Activated naive CD4-positive, alpha-beta T cell treated with anti-CD3 and anti-CD28 coated beads, Interleukin-2, amount 50 U/mL, for 72 hours (primary cell): ENCODE results near the gene DNER. TPM values are rescaled to one million over a fixed set of nuclear protein-coding genes. Genes with fewer than 3 reads are reported as not detected.
"Not testable (repeated sequence)": the region's sequence is repeated elsewhere in the genome, so short reads cannot be mapped to it uniquely, and the experiment has no call there.

Source experiments
- ATAC-seq, 2 donors: fragments of 150-1000 bp; cut with Tn5 transposase; 2 replicates each; pipeline ENCODE4 v1.10.0; 2021; ENCODE audit warnings: mild to moderate bottlenecking in 2 of 2, moderate library complexity in 2 of 2
- DNase-seq, 2 donors: peaks; one replicate each; pipeline ENCODE4 v3.0.0; 2021 to 2022; ENCODE audit warnings: low spot score in 2 of 2
- H3K27ac Mint-ChIP-seq, 2 donors: one replicate each; pipeline ENCODE4 v1.8.0; 2022; ENCODE audit warnings: mild to moderate bottlenecking in 2 of 2, mixed read lengths in 2 of 2
- H3K36me3 Mint-ChIP-seq, 2 donors: one replicate each; pipeline ENCODE4 v1.8.0; 2022; ENCODE audit warnings: mixed read lengths in 2 of 2
- H3K9me3 Mint-ChIP-seq, 2 donors: one replicate each; pipeline ENCODE4 v1.8.0; 2022; ENCODE audit warnings: mixed read lengths in 2 of 2
- total RNA-seq, 2 donors: library from RNA; stranded (reverse); gene quantifications; one replicate each; pipeline ENCODE4 v1.2.3, GENCODE V29; 2022

DNER gene
- total RNA-seq, 2 donors from 2014 or later: not detected

- Mint-ChIP-seq H3K36me3 (no peaks in the 10 kb centered on the region), H3K9me3 (peaks cover 0 to 11% of the 10 kb centered on the region in 2 donors)
- ATAC-seq: no peak
Measured at GRCh38 chr2:229344955-229345354, 369.4 kb downstream of the DNER start.

GRCh38 chr2:229344151-229344551 lies 370.2 kb downstream of the DNER start:
- ATAC-seq: no peak
- Mint-ChIP-seq H3K27ac (no peak overlapping the region), H3K36me3 (no peaks in the 10 kb centered on the region), H3K9me3 (peaks cover 0 to 5% of the 10 kb centered on the region in 2 donors)
- DNase-seq: no peak

More at GRCh38 chr2:229344955-229345354, 369.4 kb downstream of the DNER start:
- H3K27ac Mint-ChIP-seq: no peak overlapping the region
- DNase-seq: no peak

- no peak overlapping the region for H3K27ac Mint-ChIP-seq
- no peak for DNase-seq
- no peaks in the 10 kb centered on the region for H3K36me3 Mint-ChIP-seq
- peaks cover 0 to 3% of the 10 kb centered on the region in 2 donors for H3K9me3 Mint-ChIP-seq
- no peak for ATAC-seq
Measured at GRCh38 chr2:229343661-229344060, 370.7 kb downstream of the DNER start.

- peaks cover 0 to 3% of the 10 kb centered on the region in 2 donors for H3K9me3 Mint-ChIP-seq
Measured at GRCh38 chr2:229342376-229342775, 372.0 kb downstream of the DNER start.

GRCh38 chr2:229340086-229340760 lies 374.1 kb downstream of the DNER start:
- DNase-seq (no peak), ATAC-seq (no peak)
- no peak overlapping the region for H3K27ac Mint-ChIP-seq
- no peaks in the 10 kb centered on the region for H3K9me3 Mint-ChIP-seq
- H3K36me3 Mint-ChIP-seq: no peaks in the 10 kb centered on the region

More at GRCh38 chr2:229342376-229342775, 372.0 kb downstream of the DNER start:
- H3K27ac Mint-ChIP-seq: no peak overlapping the region
- ATAC-seq (no peak), DNase-seq (peak in 1 of 2 donors; percentile 4)
- no peaks in the 10 kb centered on the region for H3K36me3 Mint-ChIP-seq

GRCh38 chr2:229339618-229340017 lies 374.7 kb downstream of the DNER start:
- no peak overlapping the region for H3K27ac Mint-ChIP-seq
- no peaks in the 10 kb centered on the region for H3K36me3 Mint-ChIP-seq
- ATAC-seq (no peak), DNase-seq (no peak)
- no peaks in the 10 kb centered on the region for H3K9me3 Mint-ChIP-seq

GRCh38 chr2:229339171-229339570 lies 375.2 kb downstream of the DNER start:
- ATAC-seq, DNase-seq, H3K27ac Mint-ChIP-seq, H3K9me3 Mint-ChIP-seq, H3K36me3 Mint-ChIP-seq: not testable (repeated sequence)

GRCh38 chr2:229335877-229336346 lies 378.4 kb downstream of the DNER start:
- ATAC-seq: no peak
- no peak for DNase-seq
- Mint-ChIP-seq H3K36me3 (no peaks in the 10 kb centered on the region), H3K27ac (no peak overlapping the region), H3K9me3 (no peaks in the 10 kb centered on the region)

GRCh38 chr2:229335330-229335729 lies 379.0 kb downstream of the DNER start:
- Mint-ChIP-seq H3K9me3 (no peaks in the 10 kb centered on the region), H3K36me3 (no peaks in the 10 kb centered on the region), H3K27ac (no peak overlapping the region)
- DNase-seq (no peak), ATAC-seq (no peak)

- DNase-seq (no peak), ATAC-seq (no peak)
- H3K36me3 Mint-ChIP-seq: no peaks in the 10 kb centered on the region
Measured at GRCh38 chr2:229330952-229331351, 383.4 kb downstream of the DNER start.

GRCh38 chr2:229319558-229319957 lies 394.8 kb downstream of the DNER start:
- DNase-seq: no peak
- H3K36me3 Mint-ChIP-seq: no peaks in the 10 kb centered on the region
- ATAC-seq: no peak
- H3K9me3 Mint-ChIP-seq: peaks cover 4 to 13% of the 10 kb centered on the region in 2 donors
- no peak overlapping the region for H3K27ac Mint-ChIP-seq

More at GRCh38 chr2:229330952-229331351, 383.4 kb downstream of the DNER start:
- Mint-ChIP-seq H3K9me3 (no peaks in the 10 kb centered on the region), H3K27ac (no peak overlapping the region)

- peaks cover 0 to 5% of the 10 kb centered on the region in 2 donors for H3K9me3 Mint-ChIP-seq
- no peaks in the 10 kb centered on the region for H3K36me3 Mint-ChIP-seq
- H3K27ac Mint-ChIP-seq: no peak overlapping the region
- ATAC-seq (no peak), DNase-seq (no peak)
Measured at GRCh38 chr2:229314117-229314516, 400.2 kb downstream of the DNER start.

GRCh38 chr2:229313591-229313990 lies 400.8 kb downstream of the DNER start:
- Mint-ChIP-seq H3K27ac (no peak overlapping the region), H3K36me3 (no peaks in the 10 kb centered on the region), H3K9me3 (peaks cover 0 to 5% of the 10 kb centered on the region in 2 donors)
- ATAC-seq (no peak), DNase-seq (no peak)

Other genes with a start within 250 kb of the DNER start
- gene TRIP12, start 207.5 kb upstream of the DNER start, total RNA-seq: 100 to 1,000 TPM; 213 to 262 TPM
- gene FBXO36, start 207.9 kb upstream of the DNER start, total RNA-seq: 1 to 10 TPM in 1 of 2 donors, under 1 TPM in 1; 0.91 to 1.3 TPM